ENCODE measurements around the gene SEMA7A. TPM values are rescaled to one million over a fixed set of nuclear protein-coding genes. Genes with fewer than 3 reads are reported as not detected.
A peak's percentile ranks its signal among the peaks of the same experiment; 100 is the strongest.

The SEMA7A gene
- total and polyA plus RNA-seq, 9 of the 15 experiments (the other 6 are each of a cell fraction or from before 2014, with no cell fraction given), result 0.04 to 8.2 (median 5.4) TPM; not detected in 1

DNA sequence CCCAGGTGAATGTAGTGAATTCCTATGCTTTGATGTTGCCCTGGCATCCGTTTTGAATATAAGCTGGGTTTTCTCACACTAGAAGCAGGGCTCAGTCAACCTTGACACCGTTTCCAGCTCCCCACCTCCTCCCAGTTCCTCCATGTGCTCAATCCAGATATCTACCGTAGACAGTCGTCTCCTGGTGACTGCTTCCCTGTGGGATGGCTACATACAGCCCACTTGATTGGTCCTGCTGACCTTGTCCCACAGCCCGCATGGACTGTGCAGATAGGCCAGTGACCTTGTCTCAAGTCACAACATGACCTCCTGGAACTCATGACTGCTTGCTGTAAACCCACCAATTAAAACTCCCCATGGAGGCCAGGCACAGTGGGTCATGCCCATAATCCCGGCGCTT is 8.1 kb downstream of the SEMA7A start (continued):
- TF ChIP-seq, protein P1, sequence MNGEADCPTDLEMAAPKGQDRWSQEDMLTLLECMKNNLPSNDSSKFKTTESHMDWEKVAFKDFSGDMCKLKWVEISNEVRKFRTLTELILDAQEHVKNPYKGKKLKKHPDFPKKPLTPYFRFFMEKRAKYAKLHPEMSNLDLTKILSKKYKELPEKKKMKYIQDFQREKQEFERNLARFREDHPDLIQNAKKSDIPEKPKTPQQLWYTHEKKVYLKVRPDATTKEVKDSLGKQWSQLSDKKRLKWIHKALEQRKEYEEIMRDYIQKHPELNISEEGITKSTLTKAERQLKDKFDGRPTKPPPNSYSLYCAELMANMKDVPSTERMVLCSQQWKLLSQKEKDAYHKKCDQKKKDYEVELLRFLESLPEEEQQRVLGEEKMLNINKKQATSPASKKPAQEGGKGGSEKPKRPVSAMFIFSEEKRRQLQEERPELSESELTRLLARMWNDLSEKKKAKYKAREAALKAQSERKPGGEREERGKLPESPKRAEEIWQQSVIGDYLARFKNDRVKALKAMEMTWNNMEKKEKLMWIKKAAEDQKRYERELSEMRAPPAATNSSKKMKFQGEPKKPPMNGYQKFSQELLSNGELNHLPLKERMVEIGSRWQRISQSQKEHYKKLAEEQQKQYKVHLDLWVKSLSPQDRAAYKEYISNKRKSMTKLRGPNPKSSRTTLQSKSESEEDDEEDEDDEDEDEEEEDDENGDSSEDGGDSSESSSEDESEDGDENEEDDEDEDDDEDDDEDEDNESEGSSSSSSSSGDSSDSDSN (IDR thresholded peaks at IDR 0.05; ENCODE audit: borderline replicate concordance in 1 of 2, low read depth in 2 of 2, low read length in 2 of 2), result no peak
- TF ChIP-seq ZNF140 (CRISPR knock-in tag; IDR thresholded peaks at IDR 0.05) (no peak), ZNF253 (CRISPR knock-in tag; conservative IDR thresholded peaks at IDR 0.05) (no peak), COPS2 (conservative IDR thresholded peaks at IDR 0.05) (no peak), NR2C1 (IDR thresholded peaks at IDR 0.05) (peak; percentile 68; the same call in 1 of the 2 replicates), NR2C1 (tag; IDR thresholded peaks at IDR 0.05) (peak; percentile 90), ZSCAN29 (IDR thresholded peaks at IDR 0.05) (no peak), U2AF1 (optimal IDR thresholded peaks at IDR 0.05; ENCODE audit: low read depth, low read length) (no peak), POLR2B (IDR thresholded peaks at IDR 0.05; ENCODE audit: low read depth, partially characterized antibody) (no peak)
- TF ChIP-seq, protein P2, sequence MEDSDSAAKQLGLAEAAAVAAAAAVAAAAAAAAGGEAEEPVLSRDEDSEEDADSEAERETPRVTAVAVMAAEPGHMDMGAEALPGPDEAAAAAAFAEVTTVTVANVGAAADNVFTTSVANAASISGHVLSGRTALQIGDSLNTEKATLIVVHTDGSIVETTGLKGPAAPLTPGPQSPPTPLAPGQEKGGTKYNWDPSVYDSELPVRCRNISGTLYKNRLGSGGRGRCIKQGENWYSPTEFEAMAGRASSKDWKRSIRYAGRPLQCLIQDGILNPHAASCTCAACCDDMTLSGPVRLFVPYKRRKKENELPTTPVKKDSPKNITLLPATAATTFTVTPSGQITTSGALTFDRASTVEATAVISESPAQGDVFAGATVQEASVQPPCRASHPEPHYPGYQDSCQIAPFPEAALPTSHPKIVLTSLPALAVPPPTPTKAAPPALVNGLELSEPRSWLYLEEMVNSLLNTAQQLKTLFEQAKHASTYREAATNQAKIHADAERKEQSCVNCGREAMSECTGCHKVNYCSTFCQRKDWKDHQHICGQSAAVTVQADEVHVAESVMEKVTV (CRISPR knock-in tag; IDR thresholded peaks at IDR 0.05), result no peak
- TF ChIP-seq, protein P3, sequence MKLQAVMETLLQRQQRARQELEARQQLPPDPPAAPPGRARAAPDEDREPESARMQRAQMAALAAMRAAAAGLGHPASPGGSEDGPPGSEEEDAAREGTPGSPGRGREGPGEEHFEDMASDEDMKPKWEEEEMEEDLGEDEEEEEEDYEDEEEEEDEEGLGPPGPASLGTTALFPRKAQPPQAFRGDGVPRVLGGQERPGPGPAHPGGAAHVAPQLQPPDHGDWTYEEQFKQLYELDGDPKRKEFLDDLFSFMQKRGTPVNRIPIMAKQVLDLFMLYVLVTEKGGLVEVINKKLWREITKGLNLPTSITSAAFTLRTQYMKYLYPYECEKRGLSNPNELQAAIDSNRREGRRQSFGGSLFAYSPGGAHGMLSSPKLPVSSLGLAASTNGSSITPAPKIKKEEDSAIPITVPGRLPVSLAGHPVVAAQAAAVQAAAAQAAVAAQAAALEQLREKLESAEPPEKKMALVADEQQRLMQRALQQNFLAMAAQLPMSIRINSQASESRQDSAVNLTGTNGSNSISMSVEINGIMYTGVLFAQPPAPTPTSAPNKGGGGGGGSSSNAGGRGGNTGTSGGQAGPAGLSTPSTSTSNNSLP (IDR thresholded peaks at IDR 0.05; ENCODE audit: borderline replicate concordance, low read depth, low read length), result no peak
- TF ChIP-seq, protein P4, sequence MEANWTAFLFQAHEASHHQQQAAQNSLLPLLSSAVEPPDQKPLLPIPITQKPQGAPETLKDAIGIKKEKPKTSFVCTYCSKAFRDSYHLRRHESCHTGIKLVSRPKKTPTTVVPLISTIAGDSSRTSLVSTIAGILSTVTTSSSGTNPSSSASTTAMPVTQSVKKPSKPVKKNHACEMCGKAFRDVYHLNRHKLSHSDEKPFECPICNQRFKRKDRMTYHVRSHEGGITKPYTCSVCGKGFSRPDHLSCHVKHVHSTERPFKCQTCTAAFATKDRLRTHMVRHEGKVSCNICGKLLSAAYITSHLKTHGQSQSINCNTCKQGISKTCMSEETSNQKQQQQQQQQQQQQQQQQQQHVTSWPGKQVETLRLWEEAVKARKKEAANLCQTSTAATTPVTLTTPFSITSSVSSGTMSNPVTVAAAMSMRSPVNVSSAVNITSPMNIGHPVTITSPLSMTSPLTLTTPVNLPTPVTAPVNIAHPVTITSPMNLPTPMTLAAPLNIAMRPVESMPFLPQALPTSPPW (CRISPR knock-in tag; IDR thresholded peaks at IDR 0.05), result 0 out of 2 replicates have a peak, but pooled peaks have one; percentile 16
- TF ChIP-seq, protein P5, sequence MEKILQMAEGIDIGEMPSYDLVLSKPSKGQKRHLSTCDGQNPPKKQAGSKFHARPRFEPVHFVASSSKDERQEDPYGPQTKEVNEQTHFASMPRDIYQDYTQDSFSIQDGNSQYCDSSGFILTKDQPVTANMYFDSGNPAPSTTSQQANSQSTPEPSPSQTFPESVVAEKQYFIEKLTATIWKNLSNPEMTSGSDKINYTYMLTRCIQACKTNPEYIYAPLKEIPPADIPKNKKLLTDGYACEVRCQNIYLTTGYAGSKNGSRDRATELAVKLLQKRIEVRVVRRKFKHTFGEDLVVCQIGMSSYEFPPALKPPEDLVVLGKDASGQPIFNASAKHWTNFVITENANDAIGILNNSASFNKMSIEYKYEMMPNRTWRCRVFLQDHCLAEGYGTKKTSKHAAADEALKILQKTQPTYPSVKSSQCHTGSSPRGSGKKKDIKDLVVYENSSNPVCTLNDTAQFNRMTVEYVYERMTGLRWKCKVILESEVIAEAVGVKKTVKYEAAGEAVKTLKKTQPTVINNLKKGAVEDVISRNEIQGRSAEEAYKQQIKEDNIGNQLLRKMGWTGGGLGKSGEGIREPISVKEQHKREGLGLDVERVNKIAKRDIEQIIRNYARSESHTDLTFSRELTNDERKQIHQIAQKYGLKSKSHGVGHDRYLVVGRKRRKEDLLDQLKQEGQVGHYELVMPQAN (IDR thresholded peaks at IDR 0.05; ENCODE audit: borderline replicate concordance), result no peak; the same call in 1 of the 2 replicates

Data from K562 (cell line).